ENCODE measurements around the gene CLTC. TPM values are rescaled to one million over a fixed set of nuclear protein-coding genes. Genes with fewer than 3 reads are reported as not detected.

CLTC gene
- total RNA-seq, 1 donor from 2014 or later, result 253 TPM

DNA sequence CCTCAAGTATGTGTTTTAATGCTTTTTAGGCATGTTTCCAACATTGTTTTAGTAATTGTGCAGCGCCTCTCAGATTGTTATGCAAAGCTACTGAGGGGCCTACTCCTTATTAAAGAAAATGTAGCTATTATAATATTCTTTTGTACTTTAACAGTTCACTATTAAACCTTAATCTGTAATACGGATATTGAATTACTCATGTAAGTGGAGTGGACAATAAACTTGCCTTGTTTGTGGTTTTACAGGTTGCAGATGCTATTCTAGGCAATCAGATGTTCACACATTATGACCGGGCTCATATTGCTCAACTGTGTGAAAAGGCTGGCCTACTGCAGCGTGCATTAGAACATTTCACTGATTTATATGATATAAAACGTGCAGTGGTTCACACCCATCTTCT, 46.5 kb downstream of the CLTC start:
- no peaks in the 10 kb centered on the region for H3K4me1 Mint-ChIP-seq (ENCODE audit: low read depth, unreplicated experiment)
- TF ChIP-seq, protein P1, sequence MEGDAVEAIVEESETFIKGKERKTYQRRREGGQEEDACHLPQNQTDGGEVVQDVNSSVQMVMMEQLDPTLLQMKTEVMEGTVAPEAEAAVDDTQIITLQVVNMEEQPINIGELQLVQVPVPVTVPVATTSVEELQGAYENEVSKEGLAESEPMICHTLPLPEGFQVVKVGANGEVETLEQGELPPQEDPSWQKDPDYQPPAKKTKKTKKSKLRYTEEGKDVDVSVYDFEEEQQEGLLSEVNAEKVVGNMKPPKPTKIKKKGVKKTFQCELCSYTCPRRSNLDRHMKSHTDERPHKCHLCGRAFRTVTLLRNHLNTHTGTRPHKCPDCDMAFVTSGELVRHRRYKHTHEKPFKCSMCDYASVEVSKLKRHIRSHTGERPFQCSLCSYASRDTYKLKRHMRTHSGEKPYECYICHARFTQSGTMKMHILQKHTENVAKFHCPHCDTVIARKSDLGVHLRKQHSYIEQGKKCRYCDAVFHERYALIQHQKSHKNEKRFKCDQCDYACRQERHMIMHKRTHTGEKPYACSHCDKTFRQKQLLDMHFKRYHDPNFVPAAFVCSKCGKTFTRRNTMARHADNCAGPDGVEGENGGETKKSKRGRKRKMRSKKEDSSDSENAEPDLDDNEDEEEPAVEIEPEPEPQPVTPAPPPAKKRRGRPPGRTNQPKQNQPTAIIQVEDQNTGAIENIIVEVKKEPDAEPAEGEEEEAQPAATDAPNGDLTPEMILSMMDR (IDR thresholded peaks at IDR 0.05; ENCODE audit: partially characterized antibody, unreplicated experiment), result no peak
- no peak for DNase-seq
- no peak overlapping the region for H3K27ac Mint-ChIP-seq (ENCODE audit: unreplicated experiment)
- H3K36me3 Mint-ChIP-seq (ENCODE audit: unreplicated experiment), result no peaks in the 10 kb centered on the region
- H3K27me3 Mint-ChIP-seq (ENCODE audit: unreplicated experiment), result no peaks in the 10 kb centered on the region
- no peak overlapping the region for H3K4me3 Mint-ChIP-seq (ENCODE audit: unreplicated experiment)
- no peaks in the 10 kb centered on the region for H3K9me3 Mint-ChIP-seq (ENCODE audit: unreplicated experiment)

GRCh38 chr17:59668816-59669215, 49.1 kb downstream of the CLTC start:
- no peak for DNase-seq
- Mint-ChIP-seq H3K36me3 (ENCODE audit: unreplicated experiment) (no peaks in the 10 kb centered on the region), H3K27ac (ENCODE audit: unreplicated experiment) (no peak overlapping the region), H3K27me3 (ENCODE audit: unreplicated experiment) (no peaks in the 10 kb centered on the region), H3K4me3 (ENCODE audit: unreplicated experiment) (no peak overlapping the region), H3K4me1 (ENCODE audit: low read depth, unreplicated experiment) (no peaks in the 10 kb centered on the region), H3K9me3 (ENCODE audit: unreplicated experiment) (no peaks in the 10 kb centered on the region)
- TF ChIP-seq, protein P1 (IDR thresholded peaks at IDR 0.05; ENCODE audit: partially characterized antibody, unreplicated experiment), result no peak

DNA sequence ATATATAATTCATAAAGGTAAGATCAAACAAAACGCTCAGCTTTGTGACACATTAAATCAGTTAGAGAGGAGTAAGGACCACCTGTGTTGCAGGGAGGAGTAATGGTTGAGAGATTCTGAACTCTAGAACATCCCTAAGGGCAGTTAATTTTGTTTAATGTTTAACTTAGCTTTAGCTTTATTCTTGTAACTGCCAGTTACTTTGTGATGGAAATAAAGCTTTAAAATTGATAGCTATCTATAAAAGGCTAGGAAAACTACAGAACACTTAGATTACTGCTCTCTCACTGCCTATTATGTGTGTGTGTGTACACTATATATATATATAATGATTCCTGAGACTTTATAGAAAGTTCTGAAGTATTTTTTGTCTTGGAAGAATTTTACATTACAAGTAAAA, 49.7 kb downstream of the CLTC start:
- Mint-ChIP-seq H3K27ac (ENCODE audit: unreplicated experiment) (no peak overlapping the region), H3K4me1 (ENCODE audit: low read depth, unreplicated experiment) (no peaks in the 10 kb centered on the region), H3K9me3 (ENCODE audit: unreplicated experiment) (no peaks in the 10 kb centered on the region), H3K36me3 (ENCODE audit: unreplicated experiment) (no peaks in the 10 kb centered on the region), H3K4me3 (ENCODE audit: unreplicated experiment) (no peak overlapping the region), H3K27me3 (ENCODE audit: unreplicated experiment) (no peaks in the 10 kb centered on the region)
- no peak for DNase-seq
- TF ChIP-seq, protein P1 (IDR thresholded peaks at IDR 0.05; ENCODE audit: partially characterized antibody, unreplicated experiment), result no peak

DNA sequence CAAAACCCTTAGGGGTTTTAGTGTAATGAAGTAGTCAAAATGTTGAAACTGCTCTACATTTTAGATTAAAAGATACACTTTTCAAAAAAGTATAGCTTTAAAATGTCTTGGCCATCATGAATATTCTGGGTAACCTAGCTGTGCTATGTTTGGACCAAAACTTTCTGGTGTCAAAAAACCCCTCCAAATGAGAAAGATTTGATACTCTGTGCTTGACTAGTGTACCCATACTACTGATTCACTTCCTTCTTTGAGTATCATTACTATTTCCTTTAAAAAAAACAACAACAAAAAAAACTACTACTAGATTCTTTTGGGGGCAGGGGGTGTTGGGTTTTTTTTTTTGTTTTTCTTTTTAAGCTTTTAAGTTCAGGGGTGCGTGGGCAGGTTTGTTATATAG, 50.2 kb downstream of the CLTC start:
- no peak for DNase-seq
- Mint-ChIP-seq H3K4me1 (ENCODE audit: low read depth, unreplicated experiment) (no peaks in the 10 kb centered on the region), H3K4me3 (ENCODE audit: unreplicated experiment) (no peak overlapping the region), H3K36me3 (ENCODE audit: unreplicated experiment) (no peaks in the 10 kb centered on the region), H3K27me3 (ENCODE audit: unreplicated experiment) (no peaks in the 10 kb centered on the region), H3K27ac (ENCODE audit: unreplicated experiment) (no peak overlapping the region), H3K9me3 (ENCODE audit: unreplicated experiment) (no peaks in the 10 kb centered on the region)
- TF ChIP-seq, protein P1 (IDR thresholded peaks at IDR 0.05; ENCODE audit: partially characterized antibody, unreplicated experiment), result no peak

DNA sequence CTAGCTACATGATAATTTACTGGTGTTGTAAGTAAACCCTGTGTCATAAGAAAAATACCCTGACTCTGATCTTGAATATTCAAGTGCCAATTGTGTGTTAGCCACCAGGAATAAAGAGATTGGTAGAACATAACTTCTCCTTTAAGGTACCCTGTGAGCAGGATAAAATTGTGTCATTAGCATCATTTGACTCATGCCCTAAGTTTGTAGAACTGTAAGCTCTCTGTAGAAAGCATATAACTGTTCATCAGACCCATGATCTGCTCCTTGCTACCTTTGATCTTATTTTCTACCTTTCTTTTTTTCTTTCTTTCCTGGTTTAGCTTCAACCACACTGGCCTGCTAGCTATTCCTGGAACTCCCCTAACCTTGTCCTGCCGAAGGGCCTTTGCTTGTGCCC, 51.7 kb downstream of the CLTC start:
- no peak overlapping the region for H3K4me3 Mint-ChIP-seq (ENCODE audit: unreplicated experiment)
- H3K4me1 Mint-ChIP-seq (ENCODE audit: low read depth, unreplicated experiment), result no peaks in the 10 kb centered on the region
- TF ChIP-seq, protein P1 (IDR thresholded peaks at IDR 0.05; ENCODE audit: partially characterized antibody, unreplicated experiment), result no peak
- DNase-seq, result no peak
- H3K27me3 Mint-ChIP-seq (ENCODE audit: unreplicated experiment), result no peaks in the 10 kb centered on the region
- no peak overlapping the region for H3K27ac Mint-ChIP-seq (ENCODE audit: unreplicated experiment)
- no peaks in the 10 kb centered on the region for H3K9me3 Mint-ChIP-seq (ENCODE audit: unreplicated experiment)
- no peaks in the 10 kb centered on the region for H3K36me3 Mint-ChIP-seq (ENCODE audit: unreplicated experiment)
